Mammary epithelial cell (primary cell): ENCODE measurements around the gene TMEM178A.

Experiments used
- CTCF ChIP-seq, 2 donors: IDR thresholded peaks in 1 of 2; conservative IDR thresholded peaks in 1 of 2; 2 replicates each; pipeline ENCODE4 v1.5.1; 2011 to 2012; ENCODE audit warnings: inconsistent platforms in 2 of 2, low read length in 2 of 2, mild to moderate bottlenecking in 2 of 2, control low read depth in 1 of 2, low read depth in 1 of 2; ENCODE audit not compliant: insufficient read depth in 1 of 2; ENCODE audit errors: extremely low read depth in 1 of 2
- EZH2 ChIP-seq: IDR thresholded peaks from 2 replicates; pipeline ENCODE4 v1.6.1; 2012; ENCODE audit warnings: low read length, inconsistent platforms, borderline replicate concordance

- TF ChIP-seq CTCF (conservative IDR thresholded peaks at IDR 0.05 in 1 of 2, IDR thresholded peaks at IDR 0.05 in 1 of 2; ENCODE audit: extremely low read depth in 1 of 2, insufficient read depth in 1 of 2, low read depth in 1 of 2, low read length in 2 of 2): no peak
- TF ChIP-seq EZH2: no peak
Measured at GRCh38 chr2:39733070-39733674, 67.5 kb downstream of the TMEM178A start.
